Heart left ventricle (tissue), 16 donors: ENCODE data around the gene ZNF492. TPM values are rescaled to one million over a fixed set of nuclear protein-coding genes. Genes with fewer than 3 reads are reported as not detected.
A peak's percentile ranks its signal among the peaks of the same experiment; 100 is the strongest.

Experiments
- ATAC-seq, 4 donors: fragments of 200-7000 bp; cut with Tn5 transposase; one replicate each; pipeline ENCODE4 v1.9.1; 2020 to 2022; ENCODE audit warnings: moderate library complexity in 4 of 4, mild to moderate bottlenecking in 3 of 4, moderate number of reproducible peaks in 1 of 4
- DNase-seq, 5 donors: peaks; one replicate each; pipeline ENCODE4 v3.0.0-alpha.2; 2020
- H3K27ac ChIP-seq, 12 donors: fragments of 200-600 bp; sonication (generic) in 4 of 12; one replicate each; pipeline versions ENCODE4 v1.5.0 to v1.8.0; 2016 to 2022; ENCODE audit warnings: mild to moderate bottlenecking in 2 of 12
- H3K27me3 ChIP-seq, 9 donors: fragments of 200-600 bp; sonication (generic) in 2 of 9; one replicate each; pipeline versions ENCODE4 v1.5.1 to v1.8.0; 2016 to 2022; ENCODE audit warnings: mild to moderate bottlenecking in 3 of 9
- H3K36me3 ChIP-seq, 9 donors: fragments of 200-600 bp; sonication (generic) in 2 of 9; one replicate each; pipeline versions ENCODE4 v1.5.0 to v1.8.0; 2018 to 2022; ENCODE audit warnings: mild to moderate bottlenecking in 2 of 9
- H3K4me1 ChIP-seq, 12 donors: fragments of 200-600 bp; sonication (generic) in 4 of 12; one replicate each; pipeline versions ENCODE4 v1.5.0 to v1.8.0; 2016 to 2022; ENCODE audit warnings: mild to moderate bottlenecking in 3 of 12
- H3K4me3 ChIP-seq, 12 donors: fragments of 200-600 bp; sonication (generic) in 4 of 12; one replicate each; pipeline versions ENCODE4 v1.5.0 to v1.8.0; 2017 to 2022; ENCODE audit warnings: mild to moderate bottlenecking in 9 of 12, moderate library complexity in 4 of 12
- H3K9me3 ChIP-seq, 12 donors: fragments of 200-600 bp; sonication (generic) in 4 of 12; one replicate each; pipeline versions ENCODE4 v1.5.0 to v1.8.0; 2016 to 2022; ENCODE audit warnings: mild to moderate bottlenecking in 1 of 12
- CTCF ChIP-seq, 12 donors: fragments of 200-600 bp; sonication (generic) in 4 of 12; IDR thresholded peaks; one replicate each; pipeline versions ENCODE4 v1.5.0 to v1.8.0; 2018 to 2022; ENCODE audit warnings: antibody characterized with exemption in 12 of 12, mild to moderate bottlenecking in 5 of 12
- POLR2A ChIP-seq, 2 donors: fragments of 450-650 bp; IDR thresholded peaks; one replicate each; pipeline ENCODE4 v1.6.1; 2017; ENCODE audit warnings: antibody characterized with exemption in 2 of 2, mild to moderate bottlenecking in 2 of 2, moderate library complexity in 2 of 2
- WGBS, 4 donors: extraction: QIAGEN DNeasy Blood & Tissue Kit in 2 of 4; methylation state at CpG; one replicate each; pipeline versions ENCODE4 v1.1.5 to v1.1.7; 2013 to 2018; 5-methylcytosine and 5-hydroxymethylcytosine counted together
- intact Hi-C, 10 donors: fragments of 100-400 bp; cut with DNase I; formaldehyde crosslinking; loops; one replicate each; pipeline versions ENCODE4 v1.11.1 to v1.14.2; 2022
- polyA plus RNA-seq, 2 donors: library from polyadenylated mRNA; stranded (reverse); fragments of 200-250 nt; gene quantifications; one replicate each; pipeline ENCODE4 v1.2.3, GENCODE V29; 2013
- total RNA-seq, 9 donors: library from RNA; depleted of rRNA in 2 of 9; stranded (reverse); fragments of >200 nt in 2 of 9; fragmentation: NEBNext Ultra II Directional in 3 of 9; extraction: Animal tissue kit (Norgen Biotek cat#: 25700) in 3 of 9; gene quantifications; one replicate each; pipeline versions ENCODE4 v1.1.0 to v1.2.4, GENCODE V29; 2016 to 2023
- donor health status: ischemic (EF 13 %, LVEDD 7.1; RV severe dilation, severe dysfunction).
- donor health status: healthy with polysubstance abuse.
- donor health status: DM: no; HTN: yes; CAD: no.
- donor health status: DM: no; HTN: no; CAD: no.
- donor health status: ischemic (EF 25% LVEDD 6.9; RV normal size, moderate dysfunction).
- donor health status: ischemic (EF 25% LVEDD 5.7; RV mildly dilated, moderate dysfunction).
- donor health status: healthy.
- donor health status: DM: yes; HTN: yes; CAD: no.
- donor health status: ischemic (EF 35%, LVEDD 5.7; RV mildly dilated, moderate dysfunction).
- donor health status: nonischemic (EF 11% LVEDD 7.7; RV severe dilation, severe dysfunction).
- donor health status: DM: yes; HTN: yes; CAD: no.
- donor health status: PGD.
- donor health status: ischemic (EF 29% LVEDD 5.4; RV normal size, mild dysfunction).
- donor health status: nonischemic (EF 23%, LVEDD 6.1; RV moderate dilation, normal function).

The ZNF492 gene
- total and polyA plus RNA-seq, 11 donors: 0.04 to 0.24 (median 0.13) TPM; not detected in 3

GRCh38 chr19:22601906-22602630 is 32.1 kb upstream of the ZNF492 start:
- Histone ChIP-seq H3K4me3 (no peak overlapping the region), H3K27me3 (peaks cover 0 to 36% (median 0%) of the 10 kb centered on the region in 9 donors), H3K27ac (no peak overlapping the region), H3K9me3 (peaks cover 0 to 20% (median 0%) of the 10 kb centered on the region in 12 donors), H3K36me3 (no peaks in the 10 kb centered on the region), H3K4me1 (no peaks in the 10 kb centered on the region)
- 81 to 82% (median 81%) methylated on average over 9 to 12 of the region's 12 CpGs for WGBS, 4 donors
- intact Hi-C loops: no loop called here
- TF ChIP-seq POLR2A (IDR thresholded peaks at IDR 0.05) (no peak), CTCF (IDR thresholded peaks at IDR 0.05) (no peak)
- peak in 1 of 5 donors; percentile 31 for DNase-seq
- no peak for ATAC-seq

GRCh38 chr19:22602631-22603272 is 31.4 kb upstream of the ZNF492 start:
- Histone ChIP-seq H3K9me3 (peaks cover 0 to 20% (median 0%) of the 10 kb centered on the region in 12 donors), H3K4me1 (no peaks in the 10 kb centered on the region), H3K4me3 (no peak overlapping the region), H3K27me3 (peaks cover 0 to 32% (median 0%) of the 10 kb centered on the region in 9 donors), H3K27ac (no peak overlapping the region), H3K36me3 (no peaks in the 10 kb centered on the region)
- ATAC-seq (no peak), DNase-seq (peak in 1 of 5 donors; percentile 34)
- intact Hi-C loops: no loop called here
- TF ChIP-seq CTCF (IDR thresholded peaks at IDR 0.05) (no peak), POLR2A (IDR thresholded peaks at IDR 0.05) (no peak)
- WGBS, 4 donors: 61 to 79% (median 63%) methylated on average over 15 to 19 of the region's 19 CpGs

GRCh38 chr19:22603518-22604440 is 30.3 kb upstream of the ZNF492 start:
- peaks cover 0 to 27% (median 0%) of the 10 kb centered on the region in 9 donors for H3K27me3 ChIP-seq
- no peaks in the 10 kb centered on the region for H3K4me1 ChIP-seq
- intact Hi-C loops: no loop called here
- DNase-seq (peak in 1 of 5 donors; percentile 42), ATAC-seq (no peak)
- TF ChIP-seq CTCF (IDR thresholded peaks at IDR 0.05) (no peak), POLR2A (IDR thresholded peaks at IDR 0.05) (no peak)
- no peak overlapping the region for H3K27ac ChIP-seq
- no peaks in the 10 kb centered on the region for H3K36me3 ChIP-seq
- WGBS, 4 donors: 58 to 71% (median 67%) methylated on average over 12 to 14 of the region's 14 CpGs
- H3K4me3 ChIP-seq: no peak overlapping the region
- peaks cover 0 to 20% (median 0%) of the 10 kb centered on the region in 12 donors for H3K9me3 ChIP-seq
